Measurements from ENCODE around the gene KIF26B. TPM values are rescaled to one million over a fixed set of nuclear protein-coding genes. Genes with fewer than 3 reads are reported as not detected.
A peak's percentile ranks its signal among the peaks of the same experiment; 100 is the strongest.

KIF26B gene
- polyA plus RNA-seq, 10 donors: 0.80 to 3.8 (median 1.5) TPM

DNA sequence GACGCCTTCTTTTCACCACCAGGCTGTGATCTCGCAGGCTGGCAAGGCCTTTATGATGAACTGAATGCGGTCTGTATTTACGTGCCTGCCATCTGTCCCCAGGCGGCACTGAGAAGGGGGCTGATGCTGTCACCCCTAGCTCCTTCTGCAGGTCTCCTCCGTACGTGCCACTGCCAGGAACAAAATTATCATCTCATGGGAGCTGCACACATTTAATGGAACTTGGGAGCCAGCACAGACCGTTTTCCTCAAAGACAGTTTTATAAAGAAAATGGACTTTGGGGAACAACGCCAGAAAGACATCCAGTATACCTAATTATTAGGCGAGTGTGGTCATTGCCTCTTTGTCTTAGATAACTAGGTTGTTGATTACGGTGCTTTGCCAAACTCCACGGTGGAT, 434.5 kb downstream of the KIF26B start:
- DNase-seq: no peak

GRCh38 chr1:245589906-245590305, 435.1 kb downstream of the KIF26B start:
- DNase-seq: no peak

DNA sequence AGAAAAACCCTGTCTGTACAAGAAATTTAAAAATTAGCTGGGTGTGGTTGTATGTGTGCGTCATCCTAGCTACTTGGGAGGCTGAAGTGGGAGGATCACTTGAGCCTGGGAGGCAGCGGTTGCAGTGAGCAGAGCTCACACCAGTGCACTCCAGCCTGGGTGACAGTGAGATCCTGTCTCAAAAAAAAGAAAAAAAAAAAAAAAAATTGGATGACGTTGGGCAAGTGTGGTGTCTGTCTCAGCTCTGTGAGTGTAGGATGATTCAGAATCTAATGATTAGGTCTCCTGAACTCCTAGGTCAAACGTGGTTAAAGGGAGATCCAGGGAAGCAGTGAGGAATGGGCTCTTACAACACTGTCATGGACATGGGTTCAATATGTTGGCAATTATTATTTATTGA, 435.9 kb downstream of the KIF26B start:
- no peak for DNase-seq

DNA sequence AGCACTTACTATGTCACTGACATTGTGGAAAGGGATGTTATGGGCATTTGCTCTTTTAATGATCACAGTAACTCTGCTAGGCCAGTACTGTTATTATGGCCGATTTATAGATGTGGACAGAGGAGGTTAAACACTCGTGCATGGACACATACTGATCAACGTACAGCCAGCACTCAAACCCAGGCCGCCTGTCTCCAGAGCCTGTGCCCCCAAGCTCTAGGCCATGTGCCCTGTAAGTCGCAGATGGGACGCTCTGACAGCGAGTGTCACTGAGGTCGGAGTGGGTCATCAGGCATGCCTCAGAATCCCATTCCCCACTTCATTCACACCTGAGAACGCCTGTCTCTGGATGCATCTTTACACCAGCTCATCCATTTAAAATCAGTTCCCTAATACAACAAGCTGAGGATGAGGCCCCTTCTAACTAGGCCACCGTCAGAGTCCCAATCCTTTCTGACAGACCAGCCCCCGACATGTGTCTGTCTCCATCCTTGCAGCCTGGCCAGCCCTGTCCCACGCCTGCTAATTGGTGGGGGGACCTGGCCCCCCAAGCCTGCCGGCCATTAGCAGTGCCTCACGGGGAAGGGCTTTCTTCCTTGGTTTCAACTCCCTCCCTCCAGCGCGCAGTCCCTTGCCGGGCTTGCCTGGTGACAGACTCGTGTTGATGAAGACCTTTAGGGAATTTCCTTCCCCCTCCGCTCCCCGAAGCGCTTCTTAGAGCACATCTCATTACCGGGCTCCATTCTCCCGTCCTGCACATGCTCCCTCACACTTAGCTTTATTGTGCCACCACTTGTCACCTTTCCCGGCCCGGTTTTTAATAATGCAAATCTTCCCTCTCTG, 436.8 kb downstream of the KIF26B start:
- DNase-seq: no peak

GRCh38 chr1:245592189-245592460, 437.3 kb downstream of the KIF26B start:
- DNase-seq: no peak

DNA sequence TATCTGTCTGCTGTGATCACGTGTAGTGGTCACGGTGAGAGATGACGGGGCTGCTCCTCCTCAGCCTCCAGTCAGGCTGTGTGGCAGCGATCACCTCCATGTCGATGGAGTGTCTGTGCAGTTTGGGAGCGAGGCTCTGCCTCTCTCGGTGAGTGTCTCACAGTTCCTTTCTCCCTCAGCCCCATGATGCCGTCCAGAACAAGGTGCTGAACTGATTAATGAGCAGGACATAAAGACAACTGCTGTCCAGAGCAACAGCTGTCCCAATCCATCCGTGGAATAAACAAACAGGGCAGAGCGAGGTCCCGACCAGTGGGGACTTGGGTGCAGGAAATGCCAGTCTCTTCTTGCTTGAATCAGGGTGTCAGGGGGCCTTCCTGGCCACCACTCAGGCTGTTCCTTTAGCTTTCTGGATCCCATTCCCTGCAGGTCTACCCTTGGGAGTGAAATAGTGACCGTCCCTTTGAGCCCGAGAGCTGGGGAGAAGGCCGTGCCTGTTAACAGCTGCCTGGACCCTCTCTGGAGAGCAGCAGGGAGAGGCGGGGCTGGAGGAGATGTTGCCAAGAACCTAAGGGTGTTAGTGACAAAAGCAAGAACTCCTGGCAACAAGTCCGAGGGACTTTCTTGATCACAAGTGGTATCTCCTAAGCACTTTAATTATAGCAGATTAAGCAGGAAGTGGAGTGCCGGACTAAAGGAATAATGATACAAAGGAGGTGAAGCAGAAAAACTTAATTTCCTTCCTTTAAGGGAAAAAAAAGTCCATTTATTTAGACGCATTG, 443.9 kb downstream of the KIF26B start:
- DNase-seq: peak in 2 of 3 donors; percentile 48 to 59

- peak in 2 of 3 donors; percentile 52 to 92 for DNase-seq
These were observed 444.8 kb downstream of the KIF26B start for GRCh38 chr1:245599371-245600174.

GRCh38 chr1:245600658-245601057, 445.9 kb downstream of the KIF26B start:
- no peak for DNase-seq

DNA sequence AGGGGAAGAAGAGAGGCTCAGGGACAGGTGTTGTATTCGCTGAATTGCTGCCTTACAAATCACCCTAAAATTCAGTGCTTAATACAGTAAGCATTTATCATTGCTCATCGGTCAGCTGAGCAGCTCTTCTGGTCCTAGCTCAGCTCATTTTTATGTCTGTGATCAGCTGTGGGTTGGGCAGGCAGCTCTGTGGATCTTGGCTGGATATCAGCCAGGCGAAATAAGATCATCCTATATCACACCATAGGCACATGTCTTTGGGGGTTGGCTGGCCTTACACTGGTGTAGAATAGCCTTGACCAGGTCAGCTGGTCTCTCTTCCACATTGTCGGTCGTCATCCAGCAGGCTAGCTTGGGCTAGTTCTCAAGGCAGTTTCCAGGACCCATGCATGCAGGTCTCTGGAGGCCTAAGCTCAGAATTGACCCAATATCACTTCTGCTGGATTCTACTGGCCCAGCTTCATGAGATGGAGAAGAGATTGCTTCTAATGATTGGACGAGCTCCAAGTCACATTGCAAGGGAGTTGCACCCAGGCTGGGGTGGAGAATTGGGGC, 448.6 kb downstream of the KIF26B start:
- no peak for DNase-seq

DNA sequence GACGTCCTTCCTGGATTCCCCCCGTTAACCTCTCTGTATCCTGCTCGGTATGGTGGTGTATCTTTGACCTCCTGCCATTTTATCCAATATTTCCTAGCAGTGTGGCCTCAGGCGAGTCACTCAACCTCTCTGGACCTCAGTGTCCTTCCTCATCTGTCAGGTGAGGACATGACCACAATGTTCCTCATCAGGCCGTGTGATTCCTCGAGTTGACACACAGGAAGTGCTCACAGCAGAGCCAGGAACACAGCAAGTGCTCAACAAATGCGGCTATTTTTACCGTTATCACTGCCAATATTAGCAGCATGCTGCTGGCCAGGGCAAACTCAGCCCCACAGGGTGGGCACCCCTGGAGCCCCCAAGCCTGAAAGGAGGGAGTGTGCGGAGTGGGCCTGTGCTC, 450.2 kb downstream of the KIF26B start:
- DNase-seq: peak in 1 of 3 donors; percentile 15

GRCh38 chr1:245605480-245606156, 450.8 kb downstream of the KIF26B start:
- peak in 2 of 3 donors; percentile 17 to 64 for DNase-seq

GRCh38 chr1:245606157-245606725, 451.5 kb downstream of the KIF26B start:
- DNase-seq: no peak

DNA sequence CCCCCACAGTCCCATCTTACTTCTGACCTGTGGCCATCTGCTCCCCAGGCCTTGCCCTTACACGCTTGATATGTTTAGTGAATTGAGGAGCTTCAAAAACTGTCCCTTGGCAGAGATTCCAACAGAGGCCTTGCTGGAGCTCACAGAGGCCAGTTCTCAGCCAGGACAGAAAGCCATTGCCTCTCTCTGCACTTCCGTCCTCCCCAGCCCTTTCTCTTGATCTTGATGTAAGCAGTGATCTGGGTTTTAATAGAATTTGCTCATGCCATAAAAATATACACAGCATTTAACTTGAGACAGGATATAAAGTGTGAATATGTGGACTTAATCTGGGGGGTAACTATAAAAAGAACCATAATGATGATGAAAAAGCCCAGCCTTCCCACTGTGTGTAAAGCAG, 453.5 kb downstream of the KIF26B start:
- DNase-seq: no peak

- no peak for DNase-seq
These were observed 454.8 kb downstream of the KIF26B start for GRCh38 chr1:245609354-245610150.

GRCh38 chr1:245611251-245611650, 456.5 kb downstream of the KIF26B start:
- no peak for DNase-seq

- DNase-seq: peak in 1 of 3 donors; percentile 30
These were observed 459.7 kb downstream of the KIF26B start for GRCh38 chr1:245614476-245614875.

DNA sequence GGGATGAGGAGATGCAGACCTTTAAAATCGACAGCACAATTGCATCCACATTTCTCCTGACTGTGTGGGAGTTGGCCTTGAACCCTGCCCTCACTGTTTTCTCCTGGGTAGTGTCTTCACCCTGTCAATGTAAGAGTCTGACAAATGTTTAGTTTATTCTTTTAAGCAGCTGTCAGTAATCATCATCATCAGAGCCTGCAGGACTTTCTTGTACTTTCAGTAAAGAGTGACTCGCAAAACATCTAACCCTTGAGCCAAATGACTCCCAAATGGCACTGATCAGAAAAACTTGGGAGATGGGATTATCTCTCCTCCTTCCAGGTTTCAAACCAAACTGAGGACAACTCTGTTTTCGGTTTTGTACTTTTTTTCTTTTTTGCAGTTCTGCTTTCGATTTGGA, 460.2 kb downstream of the KIF26B start:
- peak in 2 of 3 donors; percentile 30 to 50 for DNase-seq

DNA sequence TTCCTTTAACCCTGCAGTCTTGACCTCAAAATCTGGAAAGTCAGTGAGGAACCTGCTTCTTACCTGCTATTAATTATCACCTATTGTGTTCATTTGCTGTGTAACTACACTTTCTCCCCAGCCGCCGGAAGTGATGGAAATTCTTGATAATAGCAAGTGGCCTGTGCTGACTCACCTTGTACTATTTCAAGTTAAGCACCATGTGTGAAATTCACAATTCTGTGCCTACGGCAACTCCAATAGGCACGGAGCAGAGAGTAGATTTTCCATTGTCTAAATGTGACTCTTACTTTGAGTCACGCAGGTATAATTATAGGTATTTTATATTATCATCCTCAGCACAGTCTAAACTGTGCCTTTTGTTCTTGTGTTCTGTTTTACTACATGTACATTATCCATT, 466.8 kb downstream of the KIF26B start:
- DNase-seq: no peak

DNA sequence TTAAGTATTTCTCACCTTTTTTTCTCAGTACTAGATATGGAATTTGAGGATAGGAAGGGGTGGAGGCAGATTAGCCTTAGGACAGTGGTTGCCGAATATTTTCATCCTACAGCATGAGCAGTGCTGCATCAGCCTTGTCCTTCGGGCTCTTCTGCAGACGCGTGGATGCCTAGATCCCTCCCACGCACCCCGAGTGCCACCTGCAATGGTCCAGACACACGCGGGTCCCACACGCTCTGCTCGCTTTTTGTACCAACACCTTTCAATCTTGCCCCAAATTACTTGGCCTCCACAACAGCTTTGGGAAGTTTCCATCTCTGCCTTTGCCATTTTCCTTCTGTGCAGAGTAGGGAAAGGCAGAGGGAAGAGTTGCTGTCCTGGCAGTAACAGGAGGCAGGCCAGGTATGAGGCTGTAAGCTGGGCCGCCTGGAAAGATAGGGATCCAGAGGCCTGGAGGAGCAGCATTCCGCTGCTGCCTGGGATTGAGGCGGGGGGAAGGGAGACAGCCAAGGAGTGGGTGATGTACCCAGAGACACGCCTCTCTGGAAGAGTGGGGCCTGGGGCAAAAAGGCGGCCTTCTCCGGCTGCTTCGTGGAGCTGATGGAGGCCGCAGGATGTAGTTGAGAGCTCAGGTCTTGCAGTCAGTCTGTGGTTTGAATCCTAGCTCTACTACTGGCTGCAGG, 467.7 kb downstream of the KIF26B start:
- no peak for DNase-seq

GRCh38 chr1:245641384-245641783, 486.6 kb downstream of the KIF26B start:
- no peak for DNase-seq

All from muscle of back (tissue), 11 donors.